ENCODE results near the gene KIAA1191.

Gene KIAA1191

GRCh38 chr5:176389135-176390123 lies 27.9 kb upstream of the KIAA1191 start:
- no peak for FAIRE-seq

- FAIRE-seq: peak; percentile 95
These were observed 27.0 kb upstream of the KIAA1191 start, which contains the start of the genes HIGD2A and NOP16 for GRCh38 chr5:176388444-176389134. HIGD2A (plus strand) TSS chr5:176388751; CDS start chr5:176388820, 69 bp downstream. NOP16 (minus strand) TSS chr5:176388598; CDS start chr5:176388539, 59 bp downstream.

- FAIRE-seq: no peak
These were observed 26.5 kb upstream of the KIAA1191 start for GRCh38 chr5:176388003-176388443.

GRCh38 chr5:176387384-176387925 lies 25.9 kb upstream of the KIAA1191 start:
- no peak for FAIRE-seq

GRCh38 chr5:176386491-176386890 lies 24.9 kb upstream of the KIAA1191 start:
- FAIRE-seq: no peak

- FAIRE-seq: no peak
These were observed 23.4 kb upstream of the KIAA1191 start for GRCh38 chr5:176384991-176385390.

GRCh38 chr5:176384366-176384930 lies 22.9 kb upstream of the KIAA1191 start:
- no peak for FAIRE-seq

GRCh38 chr5:176383961-176384360 lies 22.4 kb upstream of the KIAA1191 start:
- no peak for FAIRE-seq

- no peak for FAIRE-seq
These were observed 21.8 kb upstream of the KIAA1191 start for GRCh38 chr5:176383248-176383905.

- no peak for FAIRE-seq
These were observed 21.2 kb upstream of the KIAA1191 start for GRCh38 chr5:176382721-176383120.

GRCh38 chr5:176381979-176382378 lies 20.4 kb upstream of the KIAA1191 start:
- FAIRE-seq: no peak

GRCh38 chr5:176381423-176381822 lies 19.9 kb upstream of the KIAA1191 start:
- no peak for FAIRE-seq

- no peak for FAIRE-seq
These were observed 18.3 kb upstream of the KIAA1191 start for GRCh38 chr5:176379881-176380280.

- FAIRE-seq: no peak
These were observed 11.7 kb upstream of the KIAA1191 start for GRCh38 chr5:176373100-176373818.

- FAIRE-seq: no peak
These were observed 10.3 kb upstream of the KIAA1191 start for GRCh38 chr5:176371621-176372539.

GRCh38 chr5:176369934-176370711 lies 8.6 kb upstream of the KIAA1191 start:
- no peak for FAIRE-seq

GRCh38 chr5:176368726-176369125 lies 7.2 kb upstream of the KIAA1191 start:
- no peak for FAIRE-seq

GRCh38 chr5:176366232-176366894 lies 4.8 kb upstream of the KIAA1191 start:
- no peak for FAIRE-seq

Measured in islet of Langerhans (tissue), 1 donor.